Vagina (tissue), 2 donors: ENCODE results near the gene AZU1.

Experiments used
- POLR2A ChIP-seq, 2 donors: fragments of 450-650 bp; IDR thresholded peaks; one replicate each; pipeline ENCODE4 v1.6.1; 2017; ENCODE audit warnings: antibody characterized with exemption in 2 of 2, mild to moderate bottlenecking in 2 of 2, moderate library complexity in 2 of 2
- POLR2AphosphoS5 ChIP-seq, 2 donors: sonication (generic); formaldehyde crosslinking; IDR thresholded peaks; one replicate each; pipeline ENCODE4 v1.9.0; 2017; ENCODE audit warnings: antibody characterized with exemption in 2 of 2, mild to moderate bottlenecking in 2 of 2, low read depth in 1 of 2; ENCODE audit not compliant: insufficient read depth in 1 of 2

DNA sequence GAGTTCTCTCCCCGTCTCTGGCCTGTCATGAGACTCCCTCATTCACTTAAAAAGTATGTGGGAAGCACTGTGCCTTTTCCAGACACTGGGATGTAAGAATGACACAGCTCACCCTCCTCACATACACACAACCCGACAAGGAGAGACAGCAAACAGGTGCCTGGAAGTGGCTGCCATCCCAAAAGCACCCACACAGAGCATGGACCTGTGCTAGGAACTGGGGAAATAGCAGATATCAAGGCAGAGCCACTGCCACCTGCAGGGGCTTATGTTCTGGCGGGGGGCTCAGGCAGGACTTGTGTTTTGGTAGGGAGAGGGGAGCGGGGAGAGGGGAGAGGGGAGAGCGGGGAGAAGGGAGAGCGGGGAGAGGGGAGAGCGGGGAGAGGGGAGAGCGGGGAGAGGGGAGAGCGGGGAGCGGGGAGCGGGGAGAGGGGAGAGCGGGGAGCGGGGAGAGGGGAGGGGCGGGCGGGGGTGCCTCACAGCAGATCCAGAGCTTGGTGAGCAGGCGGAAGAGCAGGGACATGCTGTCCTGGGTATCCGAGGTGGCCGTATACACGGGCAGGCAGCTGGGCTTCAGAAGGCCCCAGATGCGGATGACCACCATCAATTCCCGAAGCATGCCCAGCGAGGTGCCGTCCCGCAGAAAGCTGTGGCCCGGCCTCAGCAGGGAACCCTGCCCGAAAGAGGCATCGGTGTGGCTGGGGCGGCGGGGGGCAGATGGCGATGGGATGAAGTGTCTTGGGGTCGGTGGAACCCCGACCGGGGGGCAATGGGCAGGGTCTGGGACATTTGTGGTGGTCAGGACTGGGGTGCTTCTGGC, 44.0 kb downstream of the AZU1 start:
- no peak for TF ChIP-seq POLR2AphosphoS5 (IDR thresholded peaks at IDR 0.05; ENCODE audit: insufficient read depth in 1 of 2, low read depth in 1 of 2)
- TF ChIP-seq POLR2A (IDR thresholded peaks at IDR 0.05) = no peak
